Measurements from ENCODE around the gene SMIM45.

The SMIM45 gene

DNA sequence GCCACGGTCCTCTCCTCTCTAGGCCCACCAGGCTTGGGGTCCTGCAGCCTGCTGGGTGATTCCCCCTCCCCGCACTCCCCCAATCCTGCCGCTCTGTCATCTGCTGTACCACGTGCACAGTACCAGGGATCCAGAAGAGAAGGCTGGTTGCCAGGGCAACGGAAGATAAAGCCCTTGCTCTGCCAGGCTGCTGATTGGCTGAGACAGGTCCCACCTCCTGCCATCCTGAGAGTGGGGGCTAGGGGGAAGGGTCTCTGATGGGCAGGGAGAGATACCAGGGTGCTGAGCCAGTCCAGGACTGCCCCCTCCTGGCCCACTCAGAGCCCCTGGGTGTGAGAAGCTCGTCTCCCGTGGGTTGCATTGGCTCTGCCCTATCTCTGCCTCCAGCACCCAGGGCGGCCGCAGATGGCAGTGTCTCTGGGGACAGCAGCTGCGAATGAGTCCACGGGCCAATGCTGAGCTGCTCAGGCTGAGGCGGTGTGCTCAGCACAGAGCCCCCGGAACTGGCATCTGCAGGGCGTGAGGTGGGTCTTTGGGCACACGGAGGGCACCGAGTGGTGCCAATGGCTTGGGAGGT, at the start of gene SMIM45:
Gene SMIM45 (plus strand): TSS at position 253 of the 577 bp plus-strand sequence.
- Histone ChIP-seq H3K9ac (ENCODE audit: low read length) (no peak within 1 kb of the TSS), H3K9me3 (ENCODE audit: control insufficient read depth, low read depth, low read length) (no peaks in the 10 kb centered on the region), H3K4me1 (ENCODE audit: control insufficient read depth, low read depth, low read length) (peaks cover 9% of the 10 kb centered on the region), H3K27me3 (ENCODE audit: control insufficient read depth, insufficient read depth, low read length) (no peaks in the 10 kb centered on the region), H3K27ac (ENCODE audit: low read length) (no peak within 1 kb of the TSS), H3K4me3 (ENCODE audit: low read length) (no peak within 1 kb of the TSS), H3K36me3 (ENCODE audit: control insufficient read depth, low read depth, low read length) (no peaks in the 10 kb centered on the region)

DNA sequence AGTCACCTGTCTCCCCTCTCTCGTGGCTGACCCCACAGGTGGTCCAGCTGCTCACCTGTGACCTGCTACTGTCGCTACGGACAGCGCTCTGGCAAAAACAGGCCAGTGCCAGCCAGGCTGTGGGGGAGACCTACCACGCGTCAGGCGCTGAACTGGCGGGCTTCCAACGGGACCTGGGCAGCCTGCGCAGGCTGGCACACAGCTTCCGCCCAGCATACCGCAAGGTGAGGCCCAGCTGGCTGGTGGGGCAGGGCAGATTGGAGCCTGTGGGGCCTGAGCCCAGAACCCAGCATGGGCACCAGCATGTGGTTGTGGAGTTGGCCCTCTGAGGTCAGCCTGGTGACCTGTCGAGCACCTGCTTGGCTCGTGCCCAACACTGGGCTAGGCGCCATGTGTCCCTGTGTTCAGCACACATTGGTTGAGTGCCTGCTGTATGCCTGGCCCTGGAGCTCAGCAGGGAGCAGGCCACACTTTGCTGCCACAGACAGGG, 49.0 kb upstream of the SMIM45 start:
- Histone ChIP-seq H3K36me3 (ENCODE audit: control insufficient read depth, low read depth, low read length) (peaks cover 60% of the 10 kb centered on the region), H3K27me3 (ENCODE audit: control insufficient read depth, insufficient read depth, low read length) (peaks cover under 1% of the 10 kb centered on the region), H3K9ac (ENCODE audit: low read length) (no peak overlapping the region), H3K4me1 (ENCODE audit: control insufficient read depth, low read depth, low read length) (no peaks in the 10 kb centered on the region), H3K9me3 (ENCODE audit: control insufficient read depth, low read depth, low read length) (no peaks in the 10 kb centered on the region), H3K27ac (ENCODE audit: low read length) (no peak overlapping the region), H3K4me3 (ENCODE audit: low read length) (no peak overlapping the region)

DNA sequence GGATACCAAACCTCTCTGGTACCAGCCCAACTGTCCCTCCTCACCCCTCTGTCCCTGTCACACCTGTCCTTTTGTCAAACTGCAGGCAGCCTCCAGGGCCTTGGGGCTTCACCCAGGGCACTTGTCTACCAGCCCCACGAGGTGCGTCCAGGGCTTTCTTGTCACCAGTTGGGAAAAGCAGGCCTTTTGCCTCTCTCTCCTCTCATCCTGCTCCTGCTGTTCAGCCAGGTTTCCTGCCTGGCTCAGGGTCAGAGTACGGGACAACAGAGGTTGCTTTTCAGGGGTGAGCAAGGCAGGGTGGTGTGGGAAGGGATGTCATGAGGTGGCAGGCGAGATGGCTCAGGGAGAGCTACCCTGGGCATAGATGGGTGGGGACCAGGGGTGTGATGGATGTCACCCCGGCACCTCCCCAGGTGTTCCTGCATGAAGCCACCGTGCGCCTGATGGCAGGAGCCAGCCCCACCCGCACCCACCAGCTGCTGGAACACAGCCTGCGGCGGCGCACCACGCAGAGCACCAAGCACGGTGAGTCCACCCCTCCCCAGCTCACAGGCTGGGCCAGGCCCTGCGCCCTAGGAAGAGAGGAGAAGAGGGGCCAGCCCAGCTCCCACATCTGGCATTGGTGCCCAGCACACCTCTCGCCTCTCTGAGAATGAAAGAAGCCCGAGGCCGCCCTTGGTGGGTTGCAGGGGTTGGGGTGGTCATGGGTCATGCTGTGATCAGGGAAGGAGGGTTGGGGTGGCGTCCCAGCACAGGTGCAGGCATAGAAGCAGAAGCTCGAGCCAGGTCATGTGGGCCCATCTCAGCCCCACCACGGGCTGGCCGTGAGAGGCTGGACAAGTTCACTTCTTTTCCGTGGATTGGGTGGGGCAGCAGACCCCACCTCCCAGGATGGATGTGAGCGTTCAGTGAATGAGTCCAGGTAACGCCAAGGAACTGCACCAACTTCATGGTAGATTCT, 47.2 kb upstream of the SMIM45 start:
- no peak overlapping the region for H3K9ac ChIP-seq (ENCODE audit: low read length)
- H3K27me3 ChIP-seq (ENCODE audit: control insufficient read depth, insufficient read depth, low read length): peaks cover 18% of the 10 kb centered on the region
- no peak overlapping the region for H3K27ac ChIP-seq (ENCODE audit: low read length)
- no peaks in the 10 kb centered on the region for H3K9me3 ChIP-seq (ENCODE audit: control insufficient read depth, low read depth, low read length)
- no peaks in the 10 kb centered on the region for H3K4me1 ChIP-seq (ENCODE audit: control insufficient read depth, low read depth, low read length)
- no peak overlapping the region for H3K4me3 ChIP-seq (ENCODE audit: low read length)
- peaks cover 44% of the 10 kb centered on the region for H3K36me3 ChIP-seq (ENCODE audit: control insufficient read depth, low read depth, low read length)

DNA sequence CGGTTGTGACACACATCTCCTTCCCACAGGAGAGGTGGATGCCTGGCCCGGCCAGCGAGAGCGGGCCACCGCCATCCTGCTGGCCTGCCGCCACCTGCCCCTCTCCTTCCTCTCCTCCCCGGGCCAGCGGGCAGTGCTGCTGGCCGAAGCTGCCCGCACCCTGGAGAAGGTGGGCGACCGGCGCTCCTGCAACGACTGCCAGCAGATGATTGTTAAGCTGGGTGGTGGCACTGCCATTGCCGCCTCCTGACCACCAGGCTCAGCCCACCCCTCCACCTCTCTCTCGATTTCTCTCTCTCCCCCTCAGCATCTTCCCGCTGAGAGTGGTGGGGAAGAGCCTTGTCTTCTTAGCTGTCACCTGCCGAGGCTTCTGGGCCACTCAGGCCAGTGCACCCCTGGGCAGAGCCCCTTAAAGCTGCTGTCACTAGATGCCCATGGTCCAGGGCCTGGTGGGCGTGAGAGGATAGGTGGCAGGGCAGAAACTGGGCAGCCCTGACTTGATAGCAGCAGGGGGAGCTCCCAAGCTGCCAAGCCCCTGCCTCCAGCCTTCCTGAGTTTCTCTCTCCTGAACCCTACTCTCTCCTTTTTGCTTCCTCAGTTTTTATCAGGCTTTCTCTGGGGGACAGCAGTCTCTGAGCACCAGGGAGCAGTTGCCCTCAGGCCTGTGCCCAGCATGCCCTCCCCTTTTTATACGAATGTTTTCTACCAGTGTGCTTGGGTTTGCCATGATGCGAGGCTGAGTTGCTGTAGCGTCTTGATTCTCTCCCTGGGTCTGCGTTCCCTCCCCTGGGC, 46.3 kb upstream of the SMIM45 start:
- Histone ChIP-seq H3K27ac (ENCODE audit: low read length) (no peak overlapping the region), H3K4me3 (ENCODE audit: low read length) (no peak overlapping the region), H3K9ac (ENCODE audit: low read length) (no peak overlapping the region), H3K36me3 (ENCODE audit: control insufficient read depth, low read depth, low read length) (peaks cover 35% of the 10 kb centered on the region), H3K4me1 (ENCODE audit: control insufficient read depth, low read depth, low read length) (no peaks in the 10 kb centered on the region), H3K9me3 (ENCODE audit: control insufficient read depth, low read depth, low read length) (no peaks in the 10 kb centered on the region), H3K27me3 (ENCODE audit: control insufficient read depth, insufficient read depth, low read length) (peaks cover 27% of the 10 kb centered on the region)

DNA sequence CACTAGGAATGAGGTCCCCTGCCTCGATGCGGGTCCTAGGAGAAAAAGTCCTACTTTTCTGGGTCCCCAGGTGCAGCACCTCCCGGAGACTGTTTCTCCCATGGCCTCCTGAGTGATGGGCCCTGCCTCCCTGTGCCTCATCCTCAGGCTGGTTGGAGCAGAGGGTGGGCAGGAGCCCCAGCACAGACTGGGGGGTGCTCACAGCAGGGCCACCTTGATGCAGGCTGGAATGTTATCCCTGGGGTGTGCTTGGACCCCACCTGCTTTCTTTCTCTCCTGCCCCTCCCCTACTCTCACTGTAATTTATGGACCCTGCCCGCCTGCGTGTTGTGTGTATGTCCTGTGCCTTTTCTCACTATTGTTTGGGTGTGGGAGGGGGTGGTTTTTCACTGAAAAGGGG, 45.1 kb upstream of the SMIM45 start:
- H3K4me3 ChIP-seq (ENCODE audit: low read length): no peak overlapping the region
- H3K27ac ChIP-seq (ENCODE audit: low read length): no peak overlapping the region
- no peaks in the 10 kb centered on the region for H3K4me1 ChIP-seq (ENCODE audit: control insufficient read depth, low read depth, low read length)
- peaks cover 27% of the 10 kb centered on the region for H3K36me3 ChIP-seq (ENCODE audit: control insufficient read depth, low read depth, low read length)
- H3K27me3 ChIP-seq (ENCODE audit: control insufficient read depth, insufficient read depth, low read length): peaks cover 39% of the 10 kb centered on the region
- no peak overlapping the region for H3K9ac ChIP-seq (ENCODE audit: low read length)
- H3K9me3 ChIP-seq (ENCODE audit: control insufficient read depth, low read depth, low read length): no peaks in the 10 kb centered on the region

DNA sequence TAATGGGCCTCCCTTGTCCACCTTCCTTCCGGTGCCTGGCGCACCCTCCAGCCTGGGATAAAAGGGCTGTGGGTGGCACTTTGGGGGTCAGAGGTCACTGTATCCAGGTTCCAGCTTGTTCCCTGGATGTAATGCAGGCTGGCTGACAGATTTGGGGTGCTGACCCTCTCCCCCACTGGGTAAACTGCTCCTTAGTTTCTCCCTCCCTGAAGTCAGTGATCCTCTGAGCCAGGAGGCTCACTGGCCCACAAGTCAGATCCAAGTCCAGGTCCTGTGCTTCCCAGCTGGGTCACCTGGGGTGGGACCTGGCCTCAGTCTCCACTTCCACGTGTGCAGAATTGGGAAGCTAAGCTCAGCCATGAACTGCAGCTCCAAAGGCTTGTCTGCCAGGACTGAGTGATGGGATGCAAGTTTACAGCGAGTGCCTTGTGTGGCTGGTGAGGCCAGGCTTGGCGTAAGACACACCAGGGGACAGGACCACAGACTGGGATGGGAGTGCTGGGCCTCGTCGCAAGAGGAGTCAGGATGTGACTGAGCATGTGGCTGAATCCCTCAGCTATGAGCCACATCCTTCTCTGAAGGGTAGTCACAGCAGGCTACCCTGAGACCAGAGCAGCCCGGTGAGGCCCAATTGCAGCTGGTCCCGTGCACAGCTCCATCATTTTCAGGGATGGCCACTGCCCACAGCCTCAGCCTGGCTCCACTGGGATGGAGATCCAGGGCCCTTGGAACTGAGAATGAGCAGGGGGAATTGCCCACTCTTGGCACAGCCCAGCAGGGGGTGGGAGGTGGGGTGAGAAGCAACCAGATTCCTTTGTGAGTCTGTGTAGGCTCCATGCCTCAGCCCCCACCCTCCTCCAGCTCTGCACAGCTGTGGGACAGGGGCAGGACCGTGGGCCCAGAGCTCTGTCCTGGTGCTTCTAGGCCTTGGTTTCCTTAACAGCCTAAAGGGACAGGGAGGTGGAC, 44.2 kb upstream of the SMIM45 start:
- Histone ChIP-seq H3K9ac (ENCODE audit: low read length) (no peak overlapping the region), H3K36me3 (ENCODE audit: control insufficient read depth, low read depth, low read length) (peaks cover 19% of the 10 kb centered on the region), H3K4me3 (ENCODE audit: low read length) (no peak overlapping the region), H3K27me3 (ENCODE audit: control insufficient read depth, insufficient read depth, low read length) (peaks cover 48% of the 10 kb centered on the region), H3K4me1 (ENCODE audit: control insufficient read depth, low read depth, low read length) (no peaks in the 10 kb centered on the region), H3K27ac (ENCODE audit: low read length) (no peak overlapping the region), H3K9me3 (ENCODE audit: control insufficient read depth, low read depth, low read length) (no peaks in the 10 kb centered on the region)

DNA sequence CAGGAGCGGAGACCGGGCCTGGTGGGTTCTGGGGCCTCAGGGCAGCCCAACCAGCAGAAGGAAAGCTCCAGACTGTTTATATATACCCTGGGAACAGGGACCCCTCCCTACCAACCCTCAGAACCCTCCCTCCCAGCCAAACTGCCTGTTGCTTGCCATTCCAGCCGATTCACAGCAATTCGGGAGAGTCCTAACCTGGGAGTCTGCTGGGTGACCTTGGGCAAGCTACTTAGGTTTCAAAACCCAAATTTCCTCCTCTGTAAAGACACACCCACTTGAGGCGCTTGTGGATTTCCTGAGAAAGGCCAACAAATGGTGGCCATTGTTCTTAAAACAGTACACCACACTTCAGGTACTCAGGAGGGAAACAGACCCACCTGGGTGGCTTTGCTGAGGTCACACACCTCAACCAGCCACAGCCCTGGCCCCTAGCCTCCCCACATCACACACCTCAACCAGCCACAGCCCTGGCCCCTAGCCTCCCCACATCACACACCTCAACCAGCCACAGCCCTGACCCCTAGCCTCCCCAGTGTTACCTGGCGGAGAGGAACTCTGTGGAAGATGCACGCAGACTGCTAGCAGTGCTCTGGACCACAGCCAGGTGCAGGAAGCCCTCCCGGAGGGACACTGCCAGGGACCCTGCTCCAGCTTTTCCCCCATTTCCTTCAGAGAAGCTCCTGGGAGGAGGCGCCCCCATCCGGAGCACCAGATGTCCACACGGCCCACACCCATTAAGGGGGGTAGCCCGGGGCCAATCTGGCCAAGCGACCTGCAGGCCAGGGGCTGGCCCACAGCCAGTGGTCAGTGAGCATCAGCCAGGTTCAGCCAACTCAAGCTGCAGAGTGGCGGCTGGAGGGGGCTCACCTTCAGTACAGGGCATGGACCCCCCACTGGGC, 43.3 kb upstream of the SMIM45 start:
- Histone ChIP-seq H3K4me1 (ENCODE audit: control insufficient read depth, low read depth, low read length) (no peaks in the 10 kb centered on the region), H3K4me3 (ENCODE audit: low read length) (no peak overlapping the region), H3K9me3 (ENCODE audit: control insufficient read depth, low read depth, low read length) (no peaks in the 10 kb centered on the region), H3K27ac (ENCODE audit: low read length) (no peak overlapping the region), H3K9ac (ENCODE audit: low read length) (no peak overlapping the region), H3K27me3 (ENCODE audit: control insufficient read depth, insufficient read depth, low read length) (peaks cover 57% of the 10 kb centered on the region), H3K36me3 (ENCODE audit: control insufficient read depth, low read depth, low read length) (peaks cover 14% of the 10 kb centered on the region)

DNA sequence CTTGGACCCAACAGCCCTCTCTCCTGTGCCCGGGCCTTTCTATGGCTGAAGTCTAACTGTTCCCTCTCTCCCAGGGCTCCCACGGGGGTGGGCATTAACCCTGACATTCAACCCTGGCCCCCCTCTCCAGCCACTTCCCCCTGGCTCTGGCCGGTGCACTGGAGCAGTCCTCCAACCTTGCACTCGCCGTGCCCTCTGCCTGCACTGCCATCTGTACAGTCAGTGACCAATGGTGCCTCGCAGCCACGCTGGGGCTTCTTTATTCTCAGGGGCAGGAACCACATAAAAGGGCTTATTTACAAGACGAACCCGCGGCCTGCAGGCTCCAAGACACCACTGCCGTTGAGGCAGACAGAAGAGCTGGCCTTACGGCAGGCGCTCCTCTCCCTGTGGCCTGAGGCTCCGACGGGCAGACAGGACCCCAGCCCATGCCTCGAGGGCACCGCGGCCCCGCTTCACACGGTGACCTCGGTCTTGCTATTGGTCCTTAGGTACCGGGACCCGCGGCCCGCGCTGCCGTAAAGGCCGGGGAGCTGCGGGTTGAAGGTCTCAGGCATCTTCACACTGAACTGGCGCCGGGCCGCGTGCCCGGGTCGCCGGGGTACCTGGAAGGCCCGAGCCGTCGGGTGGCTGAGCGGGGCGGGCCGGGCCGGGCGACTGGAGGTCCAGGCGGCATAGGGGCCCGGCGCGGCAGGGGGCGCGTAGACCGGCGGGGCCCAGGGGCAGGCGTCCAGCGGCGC, 42.5 kb upstream of the SMIM45 start:
- H3K9ac ChIP-seq (ENCODE audit: low read length): no peak overlapping the region
- H3K27ac ChIP-seq (ENCODE audit: low read length): no peak overlapping the region
- H3K4me1 ChIP-seq (ENCODE audit: control insufficient read depth, low read depth, low read length): no peaks in the 10 kb centered on the region
- peaks cover 66% of the 10 kb centered on the region for H3K27me3 ChIP-seq (ENCODE audit: control insufficient read depth, insufficient read depth, low read length)
- H3K9me3 ChIP-seq (ENCODE audit: control insufficient read depth, low read depth, low read length): no peaks in the 10 kb centered on the region
- no peak overlapping the region for H3K4me3 ChIP-seq (ENCODE audit: low read length)
- peaks cover 7% of the 10 kb centered on the region for H3K36me3 ChIP-seq (ENCODE audit: control insufficient read depth, low read depth, low read length)

DNA sequence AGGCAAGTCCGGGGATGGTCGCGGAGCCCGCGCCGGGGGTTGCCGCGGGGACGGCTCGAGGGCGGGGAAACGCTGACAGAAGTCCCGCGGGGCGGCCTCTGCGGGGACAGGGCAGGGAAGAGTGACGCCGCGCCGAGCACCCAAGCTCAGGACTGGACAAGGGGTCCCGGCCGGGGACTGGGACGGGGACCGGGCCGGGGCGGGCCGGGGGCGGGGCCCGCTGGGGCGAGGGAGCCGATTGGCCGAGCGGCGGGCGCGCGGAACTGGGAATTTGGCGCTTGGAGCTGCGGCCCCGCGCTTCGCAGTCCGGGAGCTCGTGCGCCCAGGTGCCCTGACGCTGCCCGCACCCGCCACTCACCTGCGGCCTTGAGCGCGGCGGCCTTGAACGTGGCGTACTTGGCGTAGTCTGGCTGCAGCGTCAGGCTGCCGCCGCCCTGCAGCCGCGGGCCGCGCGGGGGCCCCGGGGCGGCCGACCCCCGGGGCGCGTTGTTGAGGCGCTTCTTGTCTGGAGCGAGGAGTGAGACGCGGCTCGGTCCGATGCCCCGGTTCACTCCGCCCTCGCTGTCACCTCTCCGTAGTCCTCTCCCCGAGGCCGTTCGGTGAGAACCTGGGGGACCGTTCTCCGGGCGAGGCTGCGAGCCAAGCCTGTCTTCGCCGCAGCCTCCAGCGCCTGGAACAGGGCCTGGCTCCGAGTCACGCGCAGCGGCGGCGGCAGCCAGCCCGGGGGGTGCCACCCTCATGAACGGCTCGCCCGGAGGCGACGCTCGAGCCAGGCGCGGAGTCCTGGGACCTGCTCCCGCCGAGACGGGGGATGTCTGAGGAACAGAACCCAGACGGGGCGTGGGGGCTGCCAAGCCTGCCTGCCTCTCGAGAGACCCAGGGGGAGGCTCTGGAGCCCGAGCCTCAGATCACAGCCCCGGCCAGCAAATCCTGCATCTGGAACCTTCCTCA, 41.6 kb upstream of the SMIM45 start:
- Histone ChIP-seq H3K27me3 (ENCODE audit: control insufficient read depth, insufficient read depth, low read length) (peaks cover 74% of the 10 kb centered on the region), H3K9ac (ENCODE audit: low read length) (no peak overlapping the region), H3K4me3 (ENCODE audit: low read length) (no peak overlapping the region), H3K36me3 (ENCODE audit: control insufficient read depth, low read depth, low read length) (no peaks in the 10 kb centered on the region), H3K4me1 (ENCODE audit: control insufficient read depth, low read depth, low read length) (no peaks in the 10 kb centered on the region), H3K9me3 (ENCODE audit: control insufficient read depth, low read depth, low read length) (no peaks in the 10 kb centered on the region), H3K27ac (ENCODE audit: low read length) (no peak overlapping the region)
